Osteoblast (primary cell): Measurements from ENCODE around the gene SOBP. TPM values are rescaled to one million over a fixed set of nuclear protein-coding genes. Genes with fewer than 3 reads are reported as not detected.

Experiments used
- DNase-seq: peaks from one replicate; pipeline ENCODE4 v3.0.0; 2011; ENCODE audit warnings: low spot score, mixed read lengths; ENCODE audit not compliant: insufficient read length; ENCODE audit errors: missing footprints
- H2AFZ ChIP-seq: 2 replicates; pipeline ENCODE4 v1.6.0; 2011; ENCODE audit warnings: mild to moderate bottlenecking, low read length
- H3K27ac ChIP-seq: 2 replicates; pipeline ENCODE4 v1.5.1; 2011; ENCODE audit warnings: mild to moderate bottlenecking, low read depth, low read length, moderate library complexity
- H3K27me3 ChIP-seq: 2 replicates; pipeline ENCODE4 v1.6.0; 2012; ENCODE audit warnings: mild to moderate bottlenecking, control low read depth, inconsistent platforms, low read length, moderate library complexity; ENCODE audit not compliant: insufficient read depth
- H3K36me3 ChIP-seq: 2 replicates; pipeline ENCODE4 v1.5.1; 2011; ENCODE audit warnings: mild to moderate bottlenecking, low read length, control low read depth, moderate library complexity; ENCODE audit not compliant: insufficient read depth
- H3K4me1 ChIP-seq: 2 replicates; pipeline ENCODE4 v1.5.1; 2011; ENCODE audit warnings: mild to moderate bottlenecking, low read length, control low read depth, moderate library complexity; ENCODE audit not compliant: insufficient read depth
- H3K4me2 ChIP-seq: 2 replicates; pipeline ENCODE4 v1.6.0; 2011; ENCODE audit warnings: mild to moderate bottlenecking, low read length; ENCODE audit not compliant: insufficient read depth
- H3K4me3 ChIP-seq: fragments of 200-600 bp; sonication (generic); 3 replicates; pipeline ENCODE4 v1.5.1; 2012; ENCODE audit warnings: mild to moderate bottlenecking, low read length, inconsistent platforms; ENCODE audit not compliant: insufficient read depth
- H3K79me2 ChIP-seq: 2 replicates; pipeline ENCODE4 v1.6.0; 2012; ENCODE audit warnings: mild to moderate bottlenecking, low read length, control low read depth, inconsistent platforms; ENCODE audit not compliant: insufficient read depth
- H3K9me3 ChIP-seq: 2 replicates; pipeline ENCODE4 v1.5.1; 2011; ENCODE audit warnings: low read depth, low read length, control low read depth
- H4K20me1 ChIP-seq: 2 replicates; pipeline ENCODE4 v1.6.0; 2012; ENCODE audit warnings: mild to moderate bottlenecking, low read length, control low read depth; ENCODE audit not compliant: insufficient read depth
- total RNA-seq: library from RNA; depleted of rRNA; stranded (reverse); fragments of >200 nt; gene quantifications from 2 replicates; pipeline ENCODE4 v1.2.3, GENCODE V29; 2012
- TF ChIP-seq, protein P1 (sequence below): IDR thresholded peaks from 2 replicates; pipeline ENCODE4 v1.5.1; 2011; ENCODE audit warnings: mild to moderate bottlenecking, low read depth, low read length, moderate library complexity; ENCODE audit errors: extremely low read depth

Gene SOBP
- total RNA-seq, 1 donor, result 3.6 TPM

DNA sequence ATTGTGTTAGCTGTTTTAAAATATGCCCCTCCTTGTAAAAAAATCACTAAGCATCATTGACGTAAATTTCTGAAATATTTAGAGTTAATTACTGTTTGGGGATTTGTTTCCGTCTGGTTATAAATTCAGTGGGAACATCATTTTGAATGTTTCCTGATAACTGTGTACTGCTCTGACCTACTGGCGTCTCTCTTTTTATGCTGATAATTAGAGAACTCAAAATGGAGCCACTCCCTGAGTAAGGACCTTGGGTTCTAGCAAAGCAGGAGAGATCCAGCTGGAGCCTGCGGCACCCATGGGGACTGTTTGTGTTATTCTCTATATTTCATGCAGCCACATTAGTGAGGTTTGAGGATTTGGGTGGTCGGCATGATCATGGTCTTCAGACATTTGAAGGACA, 124.9 kb downstream of the SOBP start:
- no peak overlapping the region for H2AFZ ChIP-seq
- TF ChIP-seq, protein P1, sequence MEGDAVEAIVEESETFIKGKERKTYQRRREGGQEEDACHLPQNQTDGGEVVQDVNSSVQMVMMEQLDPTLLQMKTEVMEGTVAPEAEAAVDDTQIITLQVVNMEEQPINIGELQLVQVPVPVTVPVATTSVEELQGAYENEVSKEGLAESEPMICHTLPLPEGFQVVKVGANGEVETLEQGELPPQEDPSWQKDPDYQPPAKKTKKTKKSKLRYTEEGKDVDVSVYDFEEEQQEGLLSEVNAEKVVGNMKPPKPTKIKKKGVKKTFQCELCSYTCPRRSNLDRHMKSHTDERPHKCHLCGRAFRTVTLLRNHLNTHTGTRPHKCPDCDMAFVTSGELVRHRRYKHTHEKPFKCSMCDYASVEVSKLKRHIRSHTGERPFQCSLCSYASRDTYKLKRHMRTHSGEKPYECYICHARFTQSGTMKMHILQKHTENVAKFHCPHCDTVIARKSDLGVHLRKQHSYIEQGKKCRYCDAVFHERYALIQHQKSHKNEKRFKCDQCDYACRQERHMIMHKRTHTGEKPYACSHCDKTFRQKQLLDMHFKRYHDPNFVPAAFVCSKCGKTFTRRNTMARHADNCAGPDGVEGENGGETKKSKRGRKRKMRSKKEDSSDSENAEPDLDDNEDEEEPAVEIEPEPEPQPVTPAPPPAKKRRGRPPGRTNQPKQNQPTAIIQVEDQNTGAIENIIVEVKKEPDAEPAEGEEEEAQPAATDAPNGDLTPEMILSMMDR, result no peak
- no peak overlapping the region for H3K4me2 ChIP-seq
- DNase-seq, result no peak
- no peaks in the 10 kb centered on the region for H3K4me1 ChIP-seq
- no peaks in the 10 kb centered on the region for H3K79me2 ChIP-seq
- H3K27ac ChIP-seq, result no peak overlapping the region
- no peaks in the 10 kb centered on the region for H3K9me3 ChIP-seq
- H3K27me3 ChIP-seq, result peaks cover 2% of the 10 kb centered on the region
- no peaks in the 10 kb centered on the region for H4K20me1 ChIP-seq
- H3K4me3 ChIP-seq, result no peak overlapping the region
- no peaks in the 10 kb centered on the region for H3K36me3 ChIP-seq

DNA sequence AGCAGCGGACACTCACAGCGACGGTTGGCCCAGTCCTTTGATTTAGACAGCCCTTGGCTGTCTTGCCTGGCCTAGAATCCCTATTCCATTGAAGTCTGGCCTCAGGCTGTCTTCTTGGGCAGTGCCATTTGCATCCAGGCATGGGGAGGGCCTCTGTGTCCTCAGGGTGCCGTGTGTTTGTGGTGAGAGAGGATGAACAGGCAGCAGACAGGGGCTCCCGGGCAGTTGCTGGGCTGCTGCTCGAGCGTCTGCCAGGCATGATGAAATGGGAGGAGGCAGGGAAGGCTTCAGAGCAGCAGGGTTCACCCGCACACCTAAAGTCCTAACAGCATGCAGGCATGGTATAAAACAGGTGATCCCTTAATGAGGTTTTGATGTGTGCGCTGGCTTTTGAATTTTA, 126.9 kb downstream of the SOBP start:
- DNase-seq, result no peak
- no peak overlapping the region for H3K4me2 ChIP-seq
- H3K27me3 ChIP-seq, result peaks cover 2% of the 10 kb centered on the region

DNA sequence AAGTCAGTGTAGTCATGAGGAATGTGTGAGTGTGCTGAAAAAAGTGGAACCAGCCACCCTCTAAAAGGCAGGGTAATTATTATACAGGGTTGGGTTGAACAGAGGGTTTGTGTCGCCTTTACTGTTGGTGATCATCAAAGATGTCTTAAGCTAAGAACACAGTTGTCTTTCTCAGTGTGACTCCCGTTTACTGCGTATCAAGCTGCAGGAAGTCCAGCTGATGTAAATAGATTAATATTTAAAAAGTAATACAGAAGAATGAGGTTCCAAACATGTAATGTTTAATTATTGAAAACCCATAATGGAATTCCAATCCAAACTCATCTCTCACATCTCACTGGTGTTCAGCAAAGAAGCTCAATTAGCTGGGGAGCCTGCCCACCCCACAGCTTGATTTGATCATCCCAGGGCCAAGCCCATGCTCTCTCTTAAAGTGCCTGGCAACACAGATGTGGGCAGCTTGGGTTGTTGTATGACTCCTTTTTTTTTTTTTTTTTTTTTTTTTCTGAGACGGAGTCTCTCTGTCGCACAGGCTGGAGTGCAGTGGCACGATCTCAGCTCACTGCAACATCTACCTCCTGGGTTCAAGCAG, 127.5 kb downstream of the SOBP start:
- H3K79me2 ChIP-seq, result no peaks in the 10 kb centered on the region
- TF ChIP-seq, protein P1, result no peak
- peaks cover 2% of the 10 kb centered on the region for H3K27me3 ChIP-seq
- H3K4me1 ChIP-seq, result no peaks in the 10 kb centered on the region
- no peak overlapping the region for H2AFZ ChIP-seq
- H3K4me2 ChIP-seq, result no peak overlapping the region
- H4K20me1 ChIP-seq, result no peaks in the 10 kb centered on the region
- H3K4me3 ChIP-seq, result no peak overlapping the region
- H3K9me3 ChIP-seq, result no peaks in the 10 kb centered on the region
- no peaks in the 10 kb centered on the region for H3K36me3 ChIP-seq
- H3K27ac ChIP-seq, result no peak overlapping the region
- DNase-seq, result no peak

More for the DNA sequence above, 126.9 kb downstream of the SOBP start:
- no peaks in the 10 kb centered on the region for H3K4me1 ChIP-seq
- no peaks in the 10 kb centered on the region for H4K20me1 ChIP-seq
- H3K36me3 ChIP-seq, result no peaks in the 10 kb centered on the region
- no peak overlapping the region for H3K4me3 ChIP-seq
- no peak overlapping the region for H3K27ac ChIP-seq
- H3K79me2 ChIP-seq, result no peaks in the 10 kb centered on the region
- TF ChIP-seq, protein P1, result no peak
- no peaks in the 10 kb centered on the region for H3K9me3 ChIP-seq
- no peak overlapping the region for H2AFZ ChIP-seq

DNA sequence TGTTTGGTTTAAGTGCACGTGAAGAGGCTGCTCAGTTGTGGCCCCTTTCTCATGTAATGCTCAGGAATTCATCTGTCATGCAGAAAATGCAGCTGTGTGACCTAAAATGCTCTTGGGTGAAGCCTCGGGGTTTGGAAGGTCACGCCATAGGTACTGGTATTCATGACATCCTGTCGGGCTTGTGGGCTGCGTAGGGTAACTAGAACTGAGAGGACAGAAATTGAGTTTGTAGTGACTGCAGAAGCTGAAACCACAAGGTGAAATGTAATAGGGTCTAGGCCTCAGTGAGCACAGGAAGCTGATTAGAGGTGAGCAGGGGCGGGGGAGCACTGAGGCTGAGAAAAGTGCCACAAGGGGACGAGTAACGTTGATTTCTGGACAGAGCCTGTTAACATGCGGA, 128.8 kb downstream of the SOBP start:
- H4K20me1 ChIP-seq, result no peaks in the 10 kb centered on the region
- H3K9me3 ChIP-seq, result no peaks in the 10 kb centered on the region
- no peak for DNase-seq
- no peak overlapping the region for H3K4me3 ChIP-seq
- no peak overlapping the region for H3K27ac ChIP-seq
- H3K4me1 ChIP-seq, result no peaks in the 10 kb centered on the region
- peaks cover 2% of the 10 kb centered on the region for H3K27me3 ChIP-seq
- no peaks in the 10 kb centered on the region for H3K79me2 ChIP-seq
- no peaks in the 10 kb centered on the region for H3K36me3 ChIP-seq
- TF ChIP-seq, protein P1, result no peak
- H2AFZ ChIP-seq, result no peak overlapping the region
- H3K4me2 ChIP-seq, result no peak overlapping the region
